Keratinocyte (primary cell): ENCODE data around the gene DAPK2. TPM values are rescaled to one million over a fixed set of nuclear protein-coding genes. Genes with fewer than 3 reads are reported as not detected.

Source experiments
- DNase-seq: peaks from one replicate; pipeline ENCODE4 v3.0.0-alpha.2; 2011; ENCODE audit warnings: low read depth, missing footprints, low spot score
- FAIRE-seq: peaks from 2 replicates; lab custom pipeline; 2011; peaks lifted over from hg19 to GRCh38; lab: Jason Lieb, UNC
- H2AFZ ChIP-seq: 2 replicates; pipeline ENCODE4 v1.6.0; 2012; ENCODE audit warnings: low read length, control low read depth, inconsistent platforms; ENCODE audit not compliant: control insufficient read depth
- H3K27ac ChIP-seq: 2 replicates; pipeline ENCODE4 v1.5.1; 2011; ENCODE audit warnings: low read length; ENCODE audit not compliant: control insufficient read depth, insufficient read depth
- H3K27me3 ChIP-seq: 3 replicates; pipeline ENCODE4 v1.6.0; 2011; ENCODE audit warnings: low read length; ENCODE audit not compliant: control insufficient read depth, insufficient read depth; ENCODE audit errors: extremely low read depth
- H3K36me3 ChIP-seq, 2 experiments: 2 replicates in 1 of 2; 3 replicates in 1 of 2; pipeline ENCODE4 v1.5.1; 2011; ENCODE audit warnings: low read length in 2 of 2, mild to moderate bottlenecking in 1 of 2; ENCODE audit not compliant: control insufficient read depth in 2 of 2, insufficient read depth in 2 of 2; ENCODE audit errors: extremely low read depth in 1 of 2
- H3K4me1 ChIP-seq: 3 replicates; pipeline ENCODE4 v1.5.1; 2011; ENCODE audit warnings: low read length; ENCODE audit not compliant: control insufficient read depth, insufficient read depth; ENCODE audit errors: extremely low read depth
- H3K4me2 ChIP-seq: 3 replicates; pipeline ENCODE4 v1.6.0; 2011; ENCODE audit warnings: low read depth, low read length; ENCODE audit not compliant: control insufficient read depth, insufficient read depth; ENCODE audit errors: extremely low read depth
- H3K4me3 ChIP-seq, 3 experiments: fragments of 200-600 bp in 1 of 3; sonication (generic) in 1 of 3; 2 replicates in 2 of 3; 3 replicates in 1 of 3; pipeline ENCODE4 v1.5.1; 2011 to 2016; ENCODE audit warnings: low read length in 3 of 3, mild to moderate bottlenecking in 3 of 3, control low read depth in 2 of 3, inconsistent platforms in 1 of 3, low read depth in 1 of 3, mixed read lengths in 1 of 3, mixed run types in 1 of 3, moderate library complexity in 1 of 3; ENCODE audit not compliant: control insufficient read depth in 2 of 3, insufficient read depth in 2 of 3; ENCODE audit errors: extremely low read depth in 1 of 3
- H3K79me2 ChIP-seq: 2 replicates; pipeline ENCODE4 v1.6.0; 2012; ENCODE audit warnings: low read length; ENCODE audit not compliant: control insufficient read depth, insufficient read depth
- H3K9ac ChIP-seq: 3 replicates; pipeline ENCODE4 v1.6.0; 2011; ENCODE audit warnings: low read length; ENCODE audit not compliant: control insufficient read depth, insufficient read depth; ENCODE audit errors: extremely low read depth
- H3K9me1 ChIP-seq: 3 replicates; pipeline ENCODE4 v1.6.0; 2011; ENCODE audit warnings: low read length; ENCODE audit not compliant: control insufficient read depth, insufficient read depth; ENCODE audit errors: extremely low read depth
- H3K9me3 ChIP-seq: 2 replicates; pipeline ENCODE4 v1.5.1; 2012; ENCODE audit warnings: low read depth, low read length; ENCODE audit not compliant: control insufficient read depth
- H4K20me1 ChIP-seq: 3 replicates; pipeline ENCODE4 v1.6.0; 2011; ENCODE audit warnings: low read length; ENCODE audit not compliant: control insufficient read depth, insufficient read depth; ENCODE audit errors: extremely low read depth
- EZH2 ChIP-seq: IDR thresholded peaks from one replicate; pipeline ENCODE4 v1.6.1; 2012; ENCODE audit warnings: inconsistent platforms, mild to moderate bottlenecking, low read length, moderate library complexity
- dilution Hi-C: fragments of 300-500 bp; cut with MboI; formaldehyde crosslinking; loops from one replicate; pipeline ENCODE4 v1.7.0; 2020; ENCODE audit warnings: low sequenced_read_pairs; ENCODE audit not compliant: extremely low pct_ligation_motif_present
- polyA plus RNA-seq, 5 experiments: library from polyadenylated mRNA; depleted of rRNA in 3 of 5; stranded (reverse) in 3 of 5; stranded (forward) in 1 of 5; unstranded in 1 of 5; fragments of >200 nt; gene quantifications; 1 replicate in 1 of 5; 2 replicates in 3 of 5; 3 replicates in 1 of 5; pipeline versions ENCODE4 v1.2.1 to v1.2.3, GENCODE V29; 2011 to 2012; ENCODE audit warnings: missing spikeins in 2 of 5, low read depth in 1 of 5, low replicate concordance in 1 of 5
- TF ChIP-seq, protein P1 (sequence below), 3 experiments: IDR thresholded peaks in 1 of 3; conservative IDR thresholded peaks in 1 of 3; optimal IDR thresholded peaks in 1 of 3; 2 replicates in 2 of 3; 3 replicates in 1 of 3; pipeline versions ENCODE3 to v1.5.1; 2011; ENCODE audit warnings: low read length in 3 of 3, mild to moderate bottlenecking in 3 of 3, moderate library complexity in 2 of 3, control low read depth in 1 of 3, inconsistent platforms in 1 of 3; ENCODE audit not compliant: insufficient read depth in 2 of 3; ENCODE audit errors: extremely low read depth in 1 of 3

The DAPK2 gene
- polyA plus RNA-seq, 1 donor (not counting 4 experiments of a cell fraction or from before 2014, with no cell fraction given) = 1.4 TPM

DNA sequence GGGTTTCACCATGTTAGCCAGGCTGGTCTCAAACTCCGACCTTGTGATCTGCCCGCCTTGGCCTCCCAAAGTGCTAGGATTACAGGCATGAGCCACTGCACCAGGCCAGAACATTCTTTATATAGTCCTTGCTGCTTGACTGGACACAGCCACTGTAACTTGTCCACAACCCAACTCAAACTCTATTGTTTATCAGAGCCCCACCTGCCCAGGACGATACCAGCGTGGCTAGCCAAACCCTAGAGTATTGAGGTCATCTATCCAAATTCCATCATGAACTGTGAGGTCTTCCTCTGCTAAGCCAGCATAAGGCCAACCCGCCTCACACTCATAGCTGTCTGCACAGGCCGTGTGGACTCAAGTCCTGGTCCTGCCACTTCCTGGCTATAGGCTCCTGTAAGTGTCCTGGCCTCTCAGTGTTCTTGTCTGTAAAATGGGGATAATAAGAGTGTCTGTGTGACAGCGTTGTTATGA lies 63.9 kb downstream of the DAPK2 start:
- no peak for DNase-seq
- H3K9me3 ChIP-seq = no peaks in the 10 kb centered on the region
- no peaks in the 10 kb centered on the region for H3K79me2 ChIP-seq
- H3K4me2 ChIP-seq = peak overlapping the region; percentile 1
- no peaks in the 10 kb centered on the region for H4K20me1 ChIP-seq
- H3K27me3 ChIP-seq = no peaks in the 10 kb centered on the region
- H3K4me1 ChIP-seq = peaks cover 11% of the 10 kb centered on the region
- no peak overlapping the region for H3K27ac ChIP-seq
- TF ChIP-seq, protein P1, sequence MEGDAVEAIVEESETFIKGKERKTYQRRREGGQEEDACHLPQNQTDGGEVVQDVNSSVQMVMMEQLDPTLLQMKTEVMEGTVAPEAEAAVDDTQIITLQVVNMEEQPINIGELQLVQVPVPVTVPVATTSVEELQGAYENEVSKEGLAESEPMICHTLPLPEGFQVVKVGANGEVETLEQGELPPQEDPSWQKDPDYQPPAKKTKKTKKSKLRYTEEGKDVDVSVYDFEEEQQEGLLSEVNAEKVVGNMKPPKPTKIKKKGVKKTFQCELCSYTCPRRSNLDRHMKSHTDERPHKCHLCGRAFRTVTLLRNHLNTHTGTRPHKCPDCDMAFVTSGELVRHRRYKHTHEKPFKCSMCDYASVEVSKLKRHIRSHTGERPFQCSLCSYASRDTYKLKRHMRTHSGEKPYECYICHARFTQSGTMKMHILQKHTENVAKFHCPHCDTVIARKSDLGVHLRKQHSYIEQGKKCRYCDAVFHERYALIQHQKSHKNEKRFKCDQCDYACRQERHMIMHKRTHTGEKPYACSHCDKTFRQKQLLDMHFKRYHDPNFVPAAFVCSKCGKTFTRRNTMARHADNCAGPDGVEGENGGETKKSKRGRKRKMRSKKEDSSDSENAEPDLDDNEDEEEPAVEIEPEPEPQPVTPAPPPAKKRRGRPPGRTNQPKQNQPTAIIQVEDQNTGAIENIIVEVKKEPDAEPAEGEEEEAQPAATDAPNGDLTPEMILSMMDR (optimal IDR thresholded peaks at IDR 0.05 in 1 of 3, IDR thresholded peaks at IDR 0.05 in 1 of 3, conservative IDR thresholded peaks at IDR 0.05 in 1 of 3; ENCODE audit: extremely low read depth in 1 of 3, insufficient read depth in 2 of 3, low read length in 3 of 3) = no peak
- dilution Hi-C loops = no loop called here
- FAIRE-seq = no peak
- peaks cover 2% of the 10 kb centered on the region for H3K9me1 ChIP-seq
- H2AFZ ChIP-seq = no peak overlapping the region
- no peak overlapping the region for H3K4me3 ChIP-seq
- peaks cover 0 to 1% of the 10 kb centered on the region in 2 experiments for H3K36me3 ChIP-seq
- no peak overlapping the region for H3K9ac ChIP-seq

DNA sequence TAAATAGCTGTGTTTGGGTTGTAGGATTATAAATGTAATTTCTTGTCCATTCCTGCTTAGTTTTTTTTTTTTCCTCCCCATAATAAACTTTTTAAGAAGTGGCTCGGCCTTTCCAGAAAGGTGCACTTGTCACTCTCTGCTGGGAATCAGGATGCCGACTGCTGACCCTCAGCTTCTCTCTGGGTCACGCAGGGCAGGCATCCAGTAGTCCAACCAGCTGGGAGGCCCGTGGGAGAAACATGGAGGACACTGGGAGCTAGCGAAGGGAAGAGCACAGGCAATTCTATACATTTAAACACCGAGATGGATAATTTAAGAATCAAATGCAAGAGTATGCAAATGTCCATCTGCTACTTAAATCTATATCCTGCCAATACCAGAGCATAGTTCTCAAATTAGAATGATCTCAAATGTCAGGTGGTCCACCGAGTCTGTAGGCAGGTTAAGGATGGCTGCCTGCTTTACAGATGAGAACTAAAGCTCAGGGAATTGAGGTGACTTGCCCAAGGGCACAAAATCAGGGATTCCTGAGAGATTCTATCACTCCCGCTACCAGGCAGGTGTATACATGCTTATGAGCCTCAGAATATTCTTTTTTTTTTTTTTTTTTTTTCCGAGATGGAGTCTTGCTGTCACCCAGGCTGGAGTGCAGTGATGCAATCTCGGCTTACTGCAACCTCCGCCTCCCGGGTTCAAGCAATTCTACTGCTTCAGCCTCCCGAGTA lies 64.5 kb downstream of the DAPK2 start:
- peak; percentile 62 for DNase-seq
- H4K20me1 ChIP-seq = no peaks in the 10 kb centered on the region
- dilution Hi-C loops = no loop called here
- H3K4me1 ChIP-seq = peaks cover 11% of the 10 kb centered on the region
- peak overlapping the region; percentile 55 for H3K4me2 ChIP-seq
- peaks cover 0 to 2% of the 10 kb centered on the region in 2 experiments for H3K36me3 ChIP-seq
- H3K9ac ChIP-seq = no peak overlapping the region
- no peak overlapping the region for H3K4me3 ChIP-seq
- peaks cover 2% of the 10 kb centered on the region for H3K9me1 ChIP-seq
- H3K79me2 ChIP-seq = no peaks in the 10 kb centered on the region
- no peaks in the 10 kb centered on the region for H3K9me3 ChIP-seq
- H2AFZ ChIP-seq = no peak overlapping the region
- FAIRE-seq = peak; percentile 74
- no peaks in the 10 kb centered on the region for H3K27me3 ChIP-seq
- TF ChIP-seq, protein P1 (optimal IDR thresholded peaks at IDR 0.05 in 1 of 3, IDR thresholded peaks at IDR 0.05 in 1 of 3, conservative IDR thresholded peaks at IDR 0.05 in 1 of 3; ENCODE audit: extremely low read depth in 1 of 3, insufficient read depth in 2 of 3, low read length in 3 of 3) = no peak
- TF ChIP-seq EZH2 = no peak
- no peak overlapping the region for H3K27ac ChIP-seq
